GM19025 (cell line): ENCODE measurements around the gene CCDC154.

Experiments used
- ATAC-seq: cut with Tn5 transposase; IDR thresholded peaks from one replicate; pipeline ENCODE4 v1.9.1; 2021; ENCODE audit warnings: mild to moderate bottlenecking, low read depth, moderate library complexity; ENCODE audit not compliant: unreplicated experiment

CCDC154 gene

GRCh38 chr16:1427473-1428461 is 16.6 kb downstream of the CCDC154 start:
- no peak for ATAC-seq

GRCh38 chr16:1426734-1427471 is 17.5 kb downstream of the CCDC154 start:
- ATAC-seq: no peak

DNA sequence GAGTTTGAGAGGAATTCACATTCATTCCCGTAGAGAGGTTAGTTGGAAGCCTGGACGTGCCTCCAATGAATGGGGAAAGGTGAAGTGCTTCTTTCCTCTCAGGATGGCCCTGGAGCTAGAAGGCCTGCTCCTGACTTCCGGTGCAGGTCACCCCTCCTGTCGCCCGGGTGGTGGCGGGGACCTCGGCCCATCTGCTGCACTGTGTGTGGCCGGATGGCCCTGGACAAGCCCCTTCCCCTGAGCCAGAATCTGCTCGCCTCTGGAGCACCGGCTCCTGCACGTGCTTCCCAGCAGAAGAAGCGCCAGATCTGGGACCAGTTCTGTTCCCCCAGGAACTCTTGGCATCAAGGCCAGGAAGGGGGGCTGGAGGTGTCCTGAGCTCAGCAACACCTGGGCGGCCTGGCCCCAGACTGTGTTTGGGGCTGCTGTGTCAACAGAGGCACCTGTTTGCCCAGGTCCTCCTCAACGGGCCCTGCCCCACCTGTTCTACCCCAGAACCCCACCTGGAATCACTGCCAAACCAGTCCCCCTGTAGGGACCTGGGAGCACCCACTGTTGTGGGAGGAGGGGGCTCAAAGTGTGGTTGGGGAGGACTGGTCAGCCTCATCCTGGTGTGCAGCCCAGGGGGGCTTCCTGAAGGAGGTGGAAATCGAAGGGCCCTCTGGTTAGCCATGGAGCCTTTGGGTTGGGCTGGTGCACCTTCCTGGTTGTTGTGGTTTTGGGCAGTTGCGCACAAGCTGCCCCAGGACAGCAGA is 18.6 kb downstream of the CCDC154 start:
- ATAC-seq: no peak

DNA sequence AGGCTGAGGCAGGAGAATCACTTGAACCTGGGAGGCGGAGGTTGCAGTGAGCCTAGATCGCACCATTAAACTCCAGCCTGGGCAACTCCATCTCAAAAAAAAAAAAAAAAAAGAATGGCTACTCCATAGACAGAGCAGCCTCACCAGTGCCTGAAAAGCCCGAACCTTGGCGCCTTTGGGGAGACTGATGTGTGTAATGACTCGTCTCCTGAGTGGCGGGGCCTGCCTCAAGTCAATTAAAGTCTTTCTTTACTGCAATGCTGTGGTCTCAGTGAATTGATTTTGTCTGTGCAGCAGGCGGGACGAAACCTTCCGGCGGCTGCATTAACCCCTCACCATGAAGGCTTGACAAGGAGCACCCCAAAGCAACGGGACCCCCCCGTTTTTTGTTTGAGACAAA is 20.3 kb downstream of the CCDC154 start:
- no peak for ATAC-seq

- ATAC-seq: no peak
Measured at GRCh38 chr16:1422076-1422475, 22.3 kb downstream of the CCDC154 start.

DNA sequence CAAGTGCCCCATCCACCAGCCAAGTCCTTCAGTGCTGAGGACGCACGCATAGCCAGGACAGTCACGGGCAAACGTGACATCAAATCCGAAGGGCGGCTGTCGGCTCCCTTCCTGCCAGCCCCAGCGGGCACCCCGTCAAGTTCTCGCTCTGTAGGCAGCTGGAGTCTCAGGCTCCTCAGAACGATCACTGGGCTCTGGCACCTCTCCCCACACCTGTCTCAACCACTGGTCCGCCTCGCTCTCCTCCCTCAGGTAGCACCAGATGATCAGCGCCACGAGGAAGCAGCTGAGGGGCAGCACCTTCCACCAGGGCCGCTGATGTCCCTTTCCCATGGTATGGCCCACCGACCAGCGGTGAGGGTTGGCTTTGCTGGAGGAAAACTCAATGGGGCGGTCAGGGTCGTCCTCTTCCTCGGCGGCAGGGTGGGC is 24.2 kb downstream of the CCDC154 start:
- no peak for ATAC-seq

DNA sequence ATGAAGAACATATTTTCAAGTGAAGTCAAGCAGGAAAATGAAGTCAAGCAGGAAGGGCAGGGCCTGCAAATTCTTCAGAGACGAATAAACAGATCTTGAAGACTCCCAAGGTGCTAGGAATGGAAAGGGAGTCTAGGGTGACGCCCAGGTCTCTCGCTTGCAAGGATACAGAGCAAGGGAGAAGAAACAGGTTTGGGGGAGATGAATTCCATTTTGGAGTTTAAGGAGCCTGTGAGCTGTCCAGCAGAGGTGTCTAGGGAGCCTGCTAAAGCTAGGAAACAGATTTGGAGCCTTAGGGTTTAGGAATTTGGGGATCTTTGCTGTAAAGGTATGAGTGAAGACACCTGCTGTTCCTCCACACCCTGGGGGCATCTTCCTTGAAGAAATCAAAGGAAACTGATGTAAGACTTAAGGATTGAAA is 27.8 kb downstream of the CCDC154 start:
- no peak for ATAC-seq

DNA sequence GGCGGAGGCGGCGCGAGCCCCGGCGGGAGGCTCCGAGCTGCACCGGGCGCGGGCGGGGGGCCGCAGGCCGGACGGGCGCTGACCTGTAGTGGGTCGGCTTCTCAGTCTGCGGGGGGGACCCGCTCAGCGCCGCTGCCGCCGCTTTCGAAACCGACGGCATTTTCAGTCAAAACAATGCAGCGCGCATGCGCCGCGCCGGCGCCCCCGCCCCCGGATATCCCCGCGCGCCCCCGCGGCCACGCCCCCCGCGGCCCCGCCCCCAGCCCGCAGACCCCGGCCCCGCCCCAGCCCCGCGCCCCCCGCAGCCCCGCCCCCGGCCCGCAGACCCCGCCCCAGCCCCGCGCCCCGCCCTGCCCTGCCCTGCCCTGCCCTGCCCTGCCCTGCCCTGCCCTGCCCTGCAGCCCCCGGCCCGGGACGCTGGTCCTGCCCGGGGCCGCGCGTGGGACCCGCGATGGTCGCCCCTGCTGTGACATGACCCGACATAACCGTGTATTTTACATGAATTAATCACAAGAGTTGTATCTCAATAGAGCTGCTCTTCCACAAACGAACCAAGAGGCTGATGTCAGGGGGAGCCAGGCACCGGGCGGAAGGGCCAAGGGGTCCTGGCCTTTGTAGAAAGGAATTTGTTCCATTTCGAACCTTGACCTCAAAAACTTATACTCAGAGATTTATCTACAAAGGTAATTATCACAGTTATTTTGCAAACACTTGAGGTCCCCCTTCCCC is 29.7 kb downstream of the CCDC154 start, which contains the start of gene UNKL:
Gene UNKL (minus strand): TSS at position 173 of the 729 bp plus-strand sequence. CDS start 13 bp downstream, at position 160.
- no peak for ATAC-seq

GRCh38 chr16:1413684-1414531 is 30.4 kb downstream of the CCDC154 start:
- no peak for ATAC-seq

DNA sequence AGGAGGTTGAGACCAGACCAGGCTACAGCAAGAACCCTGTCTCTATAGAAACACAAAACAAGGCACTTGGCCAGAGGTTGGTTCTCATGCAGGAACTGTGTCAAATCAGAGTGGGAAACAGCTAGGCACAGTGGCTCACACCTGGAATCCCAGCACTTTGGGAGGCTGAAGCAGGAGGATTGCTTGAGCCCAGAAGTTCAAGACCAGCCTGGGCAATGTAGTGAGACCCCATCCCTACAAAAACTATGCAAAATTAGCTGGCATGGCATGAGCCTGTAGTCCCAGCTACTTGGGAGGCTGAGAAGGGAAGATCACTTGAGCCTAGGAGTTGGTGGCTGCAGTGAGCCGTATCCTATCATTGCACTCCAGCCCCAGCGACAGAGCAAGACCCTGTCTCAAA is 31.5 kb downstream of the CCDC154 start:
- ATAC-seq: no peak

DNA sequence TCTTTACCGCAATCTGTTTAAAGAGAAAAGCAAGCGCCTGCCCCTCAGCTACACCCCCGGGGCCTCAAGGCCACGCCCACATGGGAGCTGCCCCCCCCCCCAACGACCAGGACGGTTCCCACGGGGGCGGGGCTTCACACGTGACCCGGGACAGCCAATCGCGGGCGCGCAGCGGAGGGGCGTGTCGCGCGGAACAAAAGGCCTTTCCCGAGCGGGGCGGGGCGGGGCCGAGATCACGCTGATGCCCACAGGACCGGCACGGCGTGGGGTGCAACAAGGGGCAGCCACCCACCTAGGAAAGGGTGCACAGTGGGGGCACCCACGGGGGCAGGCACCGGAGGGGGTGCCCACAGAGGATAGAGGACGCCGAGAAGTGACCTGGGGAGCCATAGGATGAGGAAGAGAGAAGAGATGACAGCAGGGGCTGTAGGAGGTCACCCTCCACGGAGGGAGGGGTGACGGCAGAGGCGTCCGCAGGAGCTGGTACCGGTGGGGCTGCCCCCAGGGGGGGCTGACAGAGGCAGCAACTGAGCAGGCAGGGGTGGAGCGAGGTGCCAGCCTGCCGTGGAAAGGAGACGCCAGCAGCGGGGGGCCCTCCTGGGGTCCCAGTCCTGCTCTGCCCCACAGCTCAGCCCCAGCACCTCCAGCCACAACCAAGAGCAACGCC is 36.1 kb downstream of the CCDC154 start:
- peak; percentile 87 for ATAC-seq

GRCh38 chr16:1407753-1408152 is 36.6 kb downstream of the CCDC154 start:
- no peak for ATAC-seq

GRCh38 chr16:1403733-1404132 is 40.6 kb downstream of the CCDC154 start:
- ATAC-seq: no peak

DNA sequence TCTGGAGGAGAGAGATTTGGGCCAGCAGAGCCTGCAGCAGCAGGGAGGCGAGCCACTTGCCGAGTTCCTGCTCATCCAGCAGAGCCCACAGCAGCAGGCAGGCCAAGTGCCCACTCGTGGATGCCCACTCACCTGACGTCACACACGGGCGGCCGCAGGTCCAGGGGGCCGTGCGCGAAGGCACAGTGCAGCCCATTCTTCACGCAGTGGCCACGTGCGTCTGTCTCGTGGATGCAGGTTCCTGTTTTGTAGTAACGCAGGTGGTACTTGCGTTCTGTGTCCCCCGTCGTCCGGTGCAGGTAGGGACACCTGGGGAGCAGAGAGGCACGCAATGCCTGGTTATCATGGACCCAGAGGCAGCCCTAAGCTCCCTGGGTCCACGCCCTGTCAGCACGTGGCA is 41.3 kb downstream of the CCDC154 start:
- ATAC-seq: no peak

DNA sequence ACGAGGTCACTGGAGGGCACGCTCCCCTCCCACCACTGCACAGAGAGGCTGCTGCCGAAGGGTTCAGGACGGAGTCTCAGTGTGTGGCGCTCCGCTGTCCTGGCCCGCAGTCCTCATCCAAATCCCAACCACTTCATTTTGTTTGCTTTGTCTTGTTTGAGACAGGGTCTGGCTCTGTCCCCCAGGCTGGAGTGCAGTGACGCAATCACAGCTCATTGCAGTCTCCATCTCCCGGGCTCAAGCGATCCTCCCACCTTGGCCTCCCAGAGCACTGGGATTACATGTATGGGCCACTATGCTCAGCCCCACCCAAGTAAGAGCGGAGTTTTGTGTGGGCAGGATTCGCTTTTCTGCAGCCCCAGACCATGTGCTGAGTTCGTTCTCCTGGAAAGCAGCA is 42.6 kb downstream of the CCDC154 start:
- no peak for ATAC-seq

DNA sequence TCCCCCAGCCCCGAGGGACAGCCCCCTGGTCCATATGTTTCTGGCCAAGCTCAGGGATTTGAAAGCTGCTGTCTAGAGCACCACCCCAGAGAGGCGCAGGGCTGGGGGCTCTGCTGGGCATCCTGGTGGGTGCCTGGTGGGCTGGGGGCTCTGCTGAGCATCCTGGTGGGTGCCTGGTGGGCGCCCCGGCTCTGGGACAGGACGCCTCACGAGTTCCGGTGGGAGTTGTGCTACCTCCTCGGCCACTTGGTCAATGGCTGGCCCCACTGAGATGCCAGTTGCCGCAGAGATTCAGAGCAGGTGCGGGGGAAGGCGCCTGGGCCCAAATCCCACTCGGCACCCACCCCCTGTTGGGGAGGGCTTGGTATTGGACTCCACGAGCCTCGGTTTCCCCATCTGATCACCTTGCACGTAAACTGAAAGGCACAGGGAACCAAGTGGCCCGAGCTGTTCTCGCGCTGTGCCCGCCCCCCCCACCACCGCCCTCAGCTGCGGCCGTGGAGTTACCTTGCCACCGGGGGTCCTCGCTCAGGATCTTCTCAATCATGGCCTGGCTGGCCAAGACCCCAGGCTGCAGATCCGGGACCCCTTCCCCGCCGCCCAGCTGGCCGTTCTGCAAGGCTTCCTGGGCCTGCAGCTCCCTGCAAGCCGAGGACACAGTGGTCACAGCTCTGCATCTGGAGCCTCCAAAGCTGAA is 43.1 kb downstream of the CCDC154 start:
- ATAC-seq: no peak

DNA sequence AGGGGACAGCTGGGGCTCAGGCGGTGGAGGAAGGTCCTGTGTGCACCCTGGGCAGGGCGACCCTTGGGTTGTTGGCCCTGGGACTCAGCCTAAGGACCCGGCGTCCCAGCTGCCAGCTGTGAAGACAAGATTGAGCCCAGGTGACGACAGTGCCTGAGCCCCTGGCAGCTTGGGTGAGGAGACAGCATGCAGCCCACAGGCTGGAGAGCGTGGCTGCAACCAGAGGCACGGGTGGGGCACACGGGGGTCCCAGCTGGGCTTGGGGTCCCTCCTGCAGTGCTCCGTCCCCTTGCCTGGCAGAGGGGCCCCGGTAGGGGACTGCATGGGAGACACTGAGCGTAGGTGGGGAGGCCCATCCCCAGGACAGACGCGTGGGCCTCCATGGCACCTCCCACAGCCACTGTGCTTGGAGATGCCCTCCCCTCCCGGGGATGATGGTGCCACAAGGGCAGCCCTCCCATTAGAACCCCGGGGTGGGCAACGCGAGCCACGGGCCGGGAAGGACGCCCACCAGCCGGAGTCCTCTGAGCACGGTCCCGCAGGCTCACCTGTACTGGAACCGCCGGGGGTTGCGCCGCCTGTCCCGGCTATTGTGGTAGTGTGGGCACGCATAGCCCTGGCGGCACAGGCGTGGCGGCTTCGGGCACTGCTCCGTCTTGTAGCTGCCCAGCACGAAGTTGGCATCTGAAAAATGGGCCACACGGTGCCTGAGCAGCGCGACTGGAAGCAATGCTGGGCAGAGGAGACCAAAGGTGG is 45.4 kb downstream of the CCDC154 start:
- no peak for ATAC-seq
